ENCODE results near the gene RFNG.

- TF ChIP-seq CTCF (IDR thresholded peaks at IDR 0.05) (no peak), POLR2A (IDR thresholded peaks at IDR 0.05) (no peak), EP300 (IDR thresholded peaks at IDR 0.05) (no peak)
Measured at GRCh38 chr17:82021900-82022309, 29.7 kb downstream of the RFNG start.
